ENCODE data around the gene PCDHA2.

GRCh38 chr5:140808889-140809291 lies 14.2 kb downstream of the PCDHA2 start:
- TF ChIP-seq CTCF (IDR thresholded peaks at IDR 0.05) (no peak), POLR2A (IDR thresholded peaks at IDR 0.05) (no peak)
